Activated CD4-positive, alpha-beta T cell treated with anti-CD3 and anti-CD28 coated beads, Interleukin-2, Interleukin-4, amounts not matched to agents 100 ng/mL and 50 ng/mL, durations not matched to agents 16 hours and 8 hours (primary cell): Measurements from ENCODE around the gene JAG1.

Experiments
- DNase-seq: peaks from one replicate; pipeline ENCODE4 v3.0.0-alpha.2; 2020; ENCODE audit warnings: low spot score

Gene JAG1

DNA sequence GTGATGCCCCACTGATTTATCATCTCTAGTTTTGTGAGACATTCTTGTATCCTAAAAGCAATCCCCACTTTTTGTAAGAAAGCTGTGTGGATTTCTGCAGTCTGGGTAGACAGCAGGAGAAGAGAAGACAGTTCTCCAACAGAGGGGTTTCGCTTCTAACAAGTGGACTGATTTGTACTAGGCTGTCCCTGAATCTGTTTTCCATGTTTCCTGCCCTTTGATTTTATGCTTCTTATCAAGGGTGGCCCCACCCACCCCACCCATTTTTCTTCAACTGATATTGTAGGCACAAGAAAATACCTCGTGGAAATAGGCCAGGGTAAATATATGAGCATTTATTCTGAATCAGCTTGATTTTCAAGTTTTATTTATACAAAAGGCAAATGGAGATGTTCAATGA is 25.7 kb upstream of the JAG1 start:
- DNase-seq, result no peak

DNA sequence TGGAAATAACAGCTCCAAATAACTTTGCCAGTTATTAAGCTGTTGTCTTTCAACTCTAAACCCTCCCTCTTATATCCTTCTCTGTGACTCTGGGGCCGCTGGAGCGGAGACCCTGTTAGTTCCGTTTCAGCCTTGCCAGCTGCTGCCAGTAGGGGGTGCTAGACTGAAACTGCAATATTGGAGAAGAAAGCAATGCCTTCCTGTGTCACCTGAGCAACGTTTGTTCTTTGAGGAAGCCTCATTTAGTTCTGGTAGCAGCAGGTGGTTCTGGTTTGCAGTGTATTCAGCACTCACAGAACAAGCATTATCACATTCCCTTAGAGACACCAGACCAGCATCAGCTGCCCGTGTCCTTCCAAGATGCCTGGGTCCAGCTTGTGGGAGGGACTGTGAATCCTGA is 22.9 kb upstream of the JAG1 start:
- peak; percentile 15 for DNase-seq

DNA sequence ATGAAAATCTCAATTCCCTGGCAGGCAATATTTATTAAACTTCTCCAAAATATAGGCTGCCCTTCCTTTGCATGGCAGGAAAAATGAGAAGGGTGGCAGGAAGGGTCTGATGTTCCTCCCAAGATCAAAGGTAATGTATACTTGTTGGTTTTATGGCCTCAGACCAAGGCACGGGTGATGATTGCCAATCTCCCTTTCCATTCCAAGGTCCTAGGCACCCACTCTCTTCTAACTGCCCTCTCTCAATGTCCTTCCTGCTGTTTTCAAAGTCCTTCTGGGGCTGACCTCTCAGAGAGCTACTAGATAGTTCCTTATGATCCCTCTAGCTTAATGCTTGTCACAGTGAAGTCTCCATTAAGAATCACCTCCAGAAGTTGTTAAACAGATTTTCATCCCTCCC is 15.6 kb upstream of the JAG1 start:
- no peak for DNase-seq

DNA sequence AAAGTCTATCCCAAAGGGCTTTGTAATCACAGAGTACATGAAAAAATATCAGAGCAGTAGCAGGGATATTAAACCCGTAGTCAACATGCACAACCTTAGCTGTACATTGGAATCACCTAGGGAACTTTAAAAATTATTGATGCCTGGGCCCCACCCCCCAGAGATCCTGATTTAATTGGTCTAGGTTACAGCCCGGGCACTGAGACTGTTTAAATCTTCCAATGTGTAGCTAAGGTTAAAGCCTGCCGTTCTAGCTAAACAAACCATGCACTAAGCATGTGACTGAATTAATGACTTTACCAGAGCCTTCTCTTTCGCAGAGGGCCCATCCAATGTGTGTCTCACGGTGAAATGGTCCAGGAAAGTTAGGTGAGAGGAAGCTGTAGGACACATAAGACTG is 14.1 kb upstream of the JAG1 start:
- DNase-seq, result no peak

DNA sequence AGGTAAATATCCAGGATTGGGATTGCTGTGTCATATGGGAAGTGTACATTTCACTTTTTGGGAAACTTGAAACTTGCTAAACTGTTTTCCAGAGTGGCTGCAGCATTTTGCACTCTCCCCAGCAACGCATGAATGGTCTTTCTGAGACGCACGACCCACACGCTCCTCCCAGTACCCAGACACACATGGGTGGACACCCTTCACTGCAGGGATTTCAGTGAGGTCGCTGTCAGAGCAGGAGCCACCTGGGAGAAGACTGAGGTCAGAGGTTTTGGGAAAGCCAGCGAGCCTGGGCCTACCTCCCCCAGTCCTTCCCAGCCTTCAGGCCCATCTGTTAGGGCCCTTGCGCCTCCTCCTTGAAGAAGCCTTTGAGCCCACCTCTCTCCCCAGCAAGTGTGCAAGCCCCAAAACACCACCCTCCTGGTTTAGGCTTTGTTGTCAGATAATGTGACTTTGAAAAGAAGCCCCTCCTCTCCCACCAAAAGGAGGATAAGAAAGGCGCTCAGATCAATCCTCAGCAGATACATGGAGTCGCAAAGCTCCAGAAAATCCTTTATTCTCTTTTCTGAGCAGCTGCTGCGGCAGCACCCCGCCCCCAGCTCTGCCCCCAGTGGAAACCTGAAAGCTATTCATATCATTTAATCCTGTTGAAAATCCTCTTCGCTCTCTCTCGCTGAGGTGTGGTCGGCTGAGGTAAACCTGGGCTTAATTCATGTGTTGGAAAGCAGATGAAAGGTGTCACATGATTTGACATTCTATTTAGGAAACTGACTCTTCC is 12.7 kb upstream of the JAG1 start:
- no peak for DNase-seq

DNA sequence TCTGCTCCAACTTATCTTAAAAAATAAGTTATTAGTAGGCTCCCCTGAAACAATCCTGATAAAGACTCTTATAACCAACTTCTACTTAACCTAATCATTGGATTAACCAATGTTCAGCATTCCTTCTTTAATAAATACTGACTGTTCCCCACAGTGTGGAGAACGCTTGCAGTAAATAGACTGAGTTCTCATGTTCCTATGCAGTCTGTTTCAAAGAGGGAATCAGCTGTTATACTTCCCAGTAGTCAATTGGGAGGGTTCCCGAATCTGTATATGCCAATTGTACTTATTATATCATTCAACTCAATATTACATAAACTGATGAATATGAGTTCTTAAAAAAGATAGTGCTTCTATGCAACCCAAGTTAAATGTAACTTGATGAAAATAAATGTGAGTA is 9.7 kb upstream of the JAG1 start:
- no peak for DNase-seq

DNA sequence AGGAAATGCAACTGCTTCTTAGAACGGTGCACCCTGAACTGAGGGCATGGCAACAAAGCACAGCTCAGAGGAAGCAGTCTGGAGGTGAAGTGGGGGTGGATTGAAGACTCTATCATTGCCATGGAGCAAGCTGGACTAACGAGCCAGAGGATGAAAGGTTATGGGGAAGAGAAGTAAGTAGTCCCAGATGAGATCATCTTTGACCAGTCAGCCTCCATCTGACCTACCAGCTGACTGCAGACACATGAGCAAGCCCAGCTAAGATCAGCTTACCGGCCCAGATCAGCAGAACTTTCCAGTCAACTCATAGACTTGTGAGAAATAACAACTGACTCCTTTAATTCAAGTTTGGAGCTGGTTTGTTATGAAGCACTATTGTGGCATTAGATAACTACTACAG is 9.1 kb upstream of the JAG1 start:
- DNase-seq, result no peak

DNA sequence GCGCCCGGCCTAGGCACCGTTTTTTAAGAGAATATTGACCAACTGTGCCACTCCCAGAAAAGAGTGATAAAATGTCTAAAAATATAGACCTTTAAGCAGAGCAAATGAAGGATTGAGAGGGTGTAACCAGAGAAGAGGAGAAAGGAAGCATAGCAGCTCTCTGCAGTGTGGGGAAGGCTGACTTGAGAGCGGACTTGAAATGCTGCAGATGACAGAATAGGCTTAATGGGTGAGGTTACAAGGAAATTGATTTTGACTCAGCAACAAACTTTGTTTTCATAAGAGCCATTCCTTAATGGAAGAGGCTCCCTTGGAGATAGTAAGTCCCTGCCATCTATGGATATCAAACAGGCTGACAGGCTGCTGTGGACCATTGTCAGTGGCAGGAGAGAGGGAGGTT is 7.7 kb upstream of the JAG1 start:
- no peak for DNase-seq

DNA sequence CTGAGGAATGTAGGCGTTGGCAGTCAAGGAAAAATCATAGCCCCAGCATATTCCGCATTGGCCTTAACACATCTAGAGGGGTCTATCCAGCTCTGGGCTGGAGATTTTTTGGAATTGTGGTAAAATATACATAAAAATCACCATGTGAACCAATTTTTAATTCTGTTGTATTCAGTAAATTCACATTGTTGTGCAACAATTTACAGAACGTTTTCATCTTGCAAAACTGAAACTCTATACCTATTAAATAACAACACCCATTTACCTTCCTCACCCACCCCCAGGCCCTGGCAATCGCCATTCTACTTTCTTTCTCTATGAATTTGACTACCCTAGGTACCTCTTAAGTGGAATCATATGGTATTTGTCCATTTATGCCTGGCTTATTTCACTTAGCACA is 6.8 kb upstream of the JAG1 start:
- no peak for DNase-seq

DNA sequence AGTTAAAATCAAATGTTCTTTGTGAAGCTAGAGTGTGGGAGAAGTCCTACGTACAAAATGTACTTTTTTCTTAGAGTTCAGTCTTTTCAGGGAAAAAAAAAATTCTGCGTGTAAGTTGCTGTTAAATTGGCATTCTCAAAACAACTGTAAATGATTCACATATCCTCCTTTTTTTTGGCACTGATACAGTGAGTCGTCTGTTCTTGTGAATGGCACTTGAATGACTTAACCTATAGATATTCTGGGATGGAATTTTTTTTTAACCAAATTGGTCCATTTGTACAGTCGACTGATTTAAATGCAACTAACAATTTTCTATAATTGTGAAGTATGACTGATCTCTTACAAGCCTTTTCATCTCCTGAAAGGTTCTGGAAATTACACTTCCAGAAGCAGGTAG is 5.5 kb upstream of the JAG1 start:
- DNase-seq, result no peak

DNA sequence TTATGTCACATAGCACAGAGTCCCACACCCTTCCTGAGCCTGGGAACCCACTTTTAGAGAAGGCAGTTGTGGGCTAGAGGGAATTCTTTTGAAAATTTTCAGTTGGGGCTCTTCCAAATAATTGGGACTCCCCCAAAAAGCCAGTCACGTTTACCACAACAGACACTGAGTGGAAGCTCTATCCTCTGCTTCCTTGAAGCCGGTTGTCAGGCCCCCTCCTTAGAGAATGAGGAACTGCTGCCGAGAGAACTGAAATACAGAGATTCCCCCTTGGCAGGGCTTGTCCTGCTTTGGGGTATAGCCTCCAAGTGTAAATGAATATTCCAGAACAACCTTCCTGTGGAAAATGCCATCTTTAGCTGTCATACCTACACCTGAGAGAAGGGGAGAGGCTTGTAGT is 2.7 kb upstream of the JAG1 start:
- no peak for DNase-seq

DNA sequence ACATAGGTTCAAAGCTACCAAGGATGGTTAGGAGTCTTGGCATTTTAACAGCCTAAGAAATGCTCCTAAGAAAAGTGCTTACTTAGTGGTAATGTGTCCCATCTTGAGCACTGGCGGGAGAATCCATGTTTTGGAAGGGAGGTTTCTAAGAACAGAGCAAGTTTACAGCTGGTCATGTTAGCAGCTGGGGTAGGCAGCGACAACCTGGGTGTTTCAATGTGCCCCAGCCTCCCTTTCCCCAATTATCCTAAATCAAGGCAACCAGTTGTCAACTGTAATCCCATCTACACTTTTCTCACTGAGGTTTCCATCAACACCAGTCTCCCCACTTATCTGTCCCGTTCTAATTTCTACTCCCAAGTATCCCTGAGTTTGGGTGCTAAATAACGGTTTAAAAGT is 1.6 kb upstream of the JAG1 start:
- DNase-seq, result no peak

DNA sequence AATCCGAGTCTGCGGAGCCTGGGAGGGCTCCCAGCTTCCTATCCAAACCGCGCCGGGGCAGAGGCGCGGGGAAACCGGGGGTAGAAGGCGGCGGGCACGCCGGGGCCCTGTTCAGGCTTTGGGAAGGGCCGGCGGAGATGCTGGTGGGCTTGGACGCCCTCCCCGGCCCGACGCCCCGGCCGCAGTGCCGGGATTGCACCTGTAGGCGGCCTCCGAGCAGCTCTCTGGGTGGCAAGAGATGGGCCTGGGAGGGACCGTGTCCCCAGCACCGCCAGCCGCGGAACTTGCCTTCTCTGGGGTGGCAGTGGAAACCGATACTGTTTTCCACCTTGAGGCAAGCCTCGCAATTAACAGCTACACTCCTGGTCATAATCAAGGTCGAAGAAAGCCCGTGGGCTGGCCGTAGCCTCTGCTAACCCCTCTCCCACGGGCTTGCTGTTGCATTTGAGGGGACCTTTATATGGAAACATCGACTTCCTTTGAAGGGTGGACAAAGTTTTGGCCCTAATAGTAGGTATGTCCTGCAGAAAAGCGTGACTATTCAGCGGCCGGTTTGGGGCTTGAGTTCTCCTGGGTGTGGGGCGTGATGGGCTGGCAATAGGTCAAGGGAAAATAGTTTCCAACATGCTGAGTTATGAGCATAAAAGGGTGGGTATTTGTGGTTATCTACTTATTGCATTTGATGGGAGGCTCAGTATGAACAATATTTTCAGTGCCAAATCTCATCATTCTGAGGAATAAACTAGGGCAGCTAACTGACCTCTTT is 1.1 kb upstream of the JAG1 start:
- DNase-seq, result peak; percentile 38

DNA sequence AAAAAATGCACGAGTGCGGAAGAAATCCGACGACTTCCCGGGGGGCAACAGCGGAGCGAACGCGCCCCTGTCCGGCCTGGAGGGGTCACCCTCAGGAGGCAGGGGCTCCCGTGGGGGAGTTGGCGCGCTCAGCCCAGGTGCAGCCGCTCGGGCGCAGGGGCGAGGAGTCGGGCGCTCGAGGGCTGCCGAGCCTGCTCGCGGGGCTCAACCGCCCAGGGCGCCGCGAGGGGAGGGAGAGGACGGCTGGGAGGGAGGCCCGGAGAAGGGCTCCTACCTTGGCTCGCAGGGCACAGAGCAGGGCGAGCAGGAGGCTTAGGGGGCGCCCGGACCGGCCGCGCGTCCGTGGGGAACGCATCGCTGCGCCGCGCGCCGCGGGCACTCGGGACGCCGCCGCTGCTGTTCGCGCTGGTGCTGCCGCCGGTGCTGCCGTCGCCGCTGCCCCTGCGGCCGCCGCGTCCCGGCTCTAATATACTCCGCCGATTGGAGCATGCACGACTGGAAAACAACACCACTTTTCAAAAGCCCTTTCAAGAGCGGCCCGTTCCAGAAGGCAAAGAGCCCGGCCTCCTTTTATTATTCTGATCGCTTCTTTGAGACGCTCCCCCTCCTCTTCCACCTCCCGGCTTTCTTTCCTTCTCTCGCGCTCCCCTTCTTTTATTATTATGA is 490 bp downstream of the JAG1 start:
- DNase-seq, result no peak

DNA sequence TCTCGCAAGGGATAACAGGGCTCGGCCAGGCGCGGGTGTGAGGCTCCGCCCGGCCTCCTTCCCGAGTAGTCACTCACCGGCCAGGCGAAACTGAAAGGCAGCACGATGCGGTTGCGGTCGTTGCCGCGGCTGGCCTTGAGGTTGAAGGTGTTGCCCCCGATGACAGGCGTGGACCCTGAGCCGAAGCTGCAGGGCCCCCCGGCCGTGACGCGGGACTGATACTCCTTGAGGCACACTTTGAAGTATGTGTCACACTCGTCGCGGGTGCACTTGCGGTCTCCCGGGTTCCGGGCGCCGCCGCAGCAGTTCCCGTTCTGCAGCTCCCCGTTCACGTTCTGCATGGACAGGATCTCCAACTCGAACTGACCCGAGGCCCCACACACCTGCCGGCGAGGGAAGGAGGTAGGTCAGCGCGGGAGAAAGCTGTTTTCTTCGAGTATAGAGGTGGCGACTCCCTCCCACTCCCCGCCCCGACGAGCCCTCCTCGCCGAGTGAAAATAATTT is 1.1 kb downstream of the JAG1 start:
- DNase-seq, result peak; percentile 27

DNA sequence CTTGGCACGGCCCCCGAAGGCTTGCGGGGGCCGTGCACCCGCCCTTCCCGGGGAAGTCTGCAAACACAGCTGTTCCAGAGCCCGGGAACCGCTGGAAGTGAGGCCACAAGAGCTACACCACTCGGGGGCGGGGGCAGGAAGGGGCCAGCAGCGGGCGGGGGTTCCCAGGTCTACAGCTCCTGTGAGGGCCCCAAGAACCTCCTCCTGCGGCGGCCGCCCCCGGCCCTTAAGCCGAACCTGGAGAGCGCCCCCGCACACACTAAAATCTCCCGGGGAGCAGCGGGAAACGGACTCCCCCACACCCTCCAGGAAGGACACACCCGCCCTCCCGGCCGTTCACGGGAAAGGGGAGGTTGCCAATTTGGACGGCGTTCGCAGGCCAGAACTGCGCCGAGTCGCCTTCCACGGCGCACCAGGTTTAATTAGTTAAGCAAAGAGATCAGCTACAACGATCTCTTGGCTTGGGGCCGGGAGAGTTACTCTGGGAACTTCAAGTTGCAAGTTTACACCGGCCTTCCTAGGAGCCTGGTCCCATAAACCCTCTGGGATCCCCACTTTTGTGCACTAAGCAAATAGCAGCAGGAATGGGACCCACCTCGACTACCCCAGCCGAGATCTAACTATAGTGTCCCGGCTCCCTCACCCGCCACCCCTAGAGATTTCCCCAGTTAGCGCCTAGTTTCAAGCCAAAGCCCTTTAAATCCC is 1.7 kb downstream of the JAG1 start:
- no peak for DNase-seq

DNA sequence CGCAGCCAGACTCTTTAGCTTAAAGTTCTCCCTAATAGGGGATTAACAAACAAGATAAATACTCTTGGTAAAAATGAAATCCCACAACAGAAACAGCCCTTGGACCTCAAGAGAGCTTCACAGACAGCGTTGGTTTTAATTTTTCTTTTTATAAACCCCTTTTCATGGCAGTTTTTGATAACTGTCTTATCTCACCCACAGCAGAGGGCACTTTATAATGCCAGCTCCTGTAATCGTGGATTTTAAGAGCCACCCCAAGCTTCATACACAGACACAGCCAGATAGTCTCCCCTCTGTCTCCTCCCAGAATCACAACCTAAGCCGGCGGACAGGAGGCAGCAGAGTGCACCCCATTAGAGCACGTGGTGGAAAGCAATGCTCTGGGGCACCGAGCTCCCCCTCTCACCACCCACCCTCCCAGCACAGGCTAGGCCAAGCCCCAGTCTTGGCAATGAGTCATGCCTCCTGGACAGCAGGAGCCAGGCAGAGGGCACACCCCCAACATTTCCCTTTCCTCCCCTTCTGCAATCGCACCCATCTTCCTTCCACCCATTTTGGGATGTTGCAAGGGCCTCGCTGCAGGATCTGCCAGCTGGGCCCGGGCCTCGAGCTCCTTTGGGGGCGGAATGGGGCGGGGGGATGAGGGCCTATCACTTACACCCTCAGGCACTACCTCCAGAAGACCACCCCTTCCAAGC is 2.4 kb downstream of the JAG1 start:
- peak; percentile 32 for DNase-seq

DNA sequence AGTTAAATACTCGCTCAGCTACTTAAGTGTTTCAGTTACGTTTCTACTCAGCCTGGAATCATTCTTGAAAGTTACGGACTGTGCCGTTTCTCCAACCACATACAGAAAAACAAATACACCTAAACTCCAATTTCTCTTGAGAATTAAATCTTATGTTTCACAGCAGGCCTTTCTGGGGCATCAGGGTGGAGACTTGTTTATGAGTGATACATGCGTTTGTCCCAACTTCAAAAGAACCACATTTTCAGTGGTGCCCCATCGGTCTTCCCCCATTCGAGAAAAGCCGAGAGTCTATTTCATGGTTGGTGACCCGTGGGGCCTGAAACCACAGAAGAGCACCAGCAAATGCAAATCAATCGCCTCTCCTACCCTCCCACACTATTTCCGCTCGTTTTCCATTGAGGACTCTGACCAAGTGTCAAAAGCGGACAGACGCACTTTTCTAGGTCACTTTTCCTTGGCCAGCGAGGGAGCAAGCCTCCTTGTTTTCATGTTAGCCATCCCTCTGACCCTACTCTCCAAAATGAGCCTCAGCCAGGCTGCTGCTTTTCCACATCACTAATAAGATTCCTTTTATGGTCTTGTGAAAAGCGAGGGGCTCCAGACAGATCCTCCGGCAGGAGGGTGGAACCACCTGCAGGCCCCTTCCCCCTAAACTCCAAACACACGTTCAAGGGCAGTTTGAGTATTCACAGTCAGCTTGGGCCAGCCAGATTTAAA is 3.1 kb downstream of the JAG1 start:
- DNase-seq, result no peak

DNA sequence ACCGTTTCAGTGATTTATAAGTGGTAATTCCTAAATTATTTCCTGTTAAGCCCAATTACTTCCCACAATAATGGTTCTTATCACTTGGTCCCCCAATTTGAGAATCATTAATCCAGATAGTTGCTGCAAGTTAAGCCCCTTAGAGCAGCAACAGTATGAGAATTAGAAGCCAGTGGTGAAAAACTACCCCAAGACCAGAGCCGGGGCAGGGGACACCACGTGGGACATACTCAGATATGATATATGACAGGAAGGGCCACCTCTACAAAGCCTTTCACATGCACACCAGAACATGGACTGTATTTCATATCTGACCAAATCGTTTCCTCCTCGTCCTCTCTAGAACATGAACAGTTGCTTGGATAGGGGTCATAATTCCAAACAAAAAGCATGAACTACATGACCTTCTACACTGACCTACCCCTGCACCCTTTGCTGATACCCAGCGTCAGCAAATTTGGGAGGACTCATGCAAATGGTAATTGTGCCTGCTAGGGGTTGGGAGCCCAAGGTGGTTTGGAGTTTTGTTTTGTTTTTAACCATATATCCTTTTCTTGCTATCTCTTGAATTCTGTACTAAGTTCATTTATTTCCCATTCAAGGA is 3.9 kb downstream of the JAG1 start:
- no peak for DNase-seq

DNA sequence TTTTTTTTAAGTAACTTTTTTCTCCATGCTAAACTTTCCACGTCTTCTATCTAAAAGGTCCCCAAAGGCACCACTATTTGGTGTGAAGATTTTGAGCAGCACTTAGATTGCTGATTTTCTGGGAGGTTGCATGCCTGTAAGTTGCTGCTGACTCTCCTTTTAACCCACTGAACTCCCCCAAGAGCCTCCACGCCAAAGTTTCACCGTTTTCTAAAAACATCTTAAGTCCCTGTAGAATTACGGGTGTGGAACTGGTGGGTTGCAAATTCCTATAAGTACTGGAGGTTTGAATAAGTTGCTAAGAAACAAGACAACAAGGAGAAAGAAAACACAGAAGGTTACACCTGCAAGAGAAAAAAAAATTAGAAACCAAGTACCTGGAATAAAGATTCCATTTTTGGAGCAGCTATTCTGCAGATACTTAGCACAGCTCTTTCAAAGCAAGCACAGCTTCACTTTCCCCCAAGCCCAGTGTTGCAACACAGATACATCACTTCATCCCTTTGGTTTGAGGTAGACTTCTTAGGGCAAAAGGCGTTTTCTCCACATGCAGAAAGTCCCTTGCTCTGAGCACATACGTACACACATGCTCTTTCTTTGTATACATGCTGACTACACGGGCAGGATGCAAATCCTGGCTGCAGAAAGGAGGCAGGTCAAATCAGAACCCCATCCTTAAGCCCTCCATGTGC is 5.0 kb downstream of the JAG1 start:
- no peak for DNase-seq
